ENCODE data around the gene LTBP1.

The LTBP1 gene

GRCh38 chr2:33275689-33276444, 329.1 kb downstream of the LTBP1 start:
- no peaks in the 10 kb centered on the region for H3K4me1 ChIP-seq (ENCODE audit: control insufficient read depth, insufficient read depth, low read length)

GRCh38 chr2:33277002-33277426, 330.3 kb downstream of the LTBP1 start:
- Histone ChIP-seq H3K36me3 (ENCODE audit: control insufficient read depth, insufficient read depth, low read length) (peaks cover 3% of the 10 kb centered on the region), H3K27ac (ENCODE audit: low read depth, low read length) (no peak overlapping the region)

More at GRCh38 chr2:33275689-33276444, 329.1 kb downstream of the LTBP1 start:
- H3K9ac ChIP-seq (ENCODE audit: low read length) = no peak overlapping the region
- peaks cover 3% of the 10 kb centered on the region for H3K36me3 ChIP-seq (ENCODE audit: control insufficient read depth, insufficient read depth, low read length)
- no peak overlapping the region for H3K27ac ChIP-seq (ENCODE audit: low read depth, low read length)
- H3K4me3 ChIP-seq (ENCODE audit: low read length) = no peak overlapping the region
- H3K27me3 ChIP-seq (ENCODE audit: control insufficient read depth, insufficient read depth, low read length) = no peaks in the 10 kb centered on the region

GRCh38 chr2:33278245-33278943, 331.6 kb downstream of the LTBP1 start:
- Histone ChIP-seq H3K4me3 (ENCODE audit: low read length) (no peak overlapping the region), H3K4me1 (ENCODE audit: control insufficient read depth, insufficient read depth, low read length) (no peaks in the 10 kb centered on the region), H3K9ac (ENCODE audit: low read length) (no peak overlapping the region), H3K36me3 (ENCODE audit: control insufficient read depth, insufficient read depth, low read length) (peaks cover 3% of the 10 kb centered on the region), H3K27me3 (ENCODE audit: control insufficient read depth, insufficient read depth, low read length) (no peaks in the 10 kb centered on the region), H3K27ac (ENCODE audit: low read depth, low read length) (peak overlapping the region; percentile 21)

More at GRCh38 chr2:33277002-33277426, 330.3 kb downstream of the LTBP1 start:
- Histone ChIP-seq H3K27me3 (ENCODE audit: control insufficient read depth, insufficient read depth, low read length) (no peaks in the 10 kb centered on the region), H3K4me3 (ENCODE audit: low read length) (no peak overlapping the region), H3K9ac (ENCODE audit: low read length) (no peak overlapping the region), H3K4me1 (ENCODE audit: control insufficient read depth, insufficient read depth, low read length) (no peaks in the 10 kb centered on the region)

GRCh38 chr2:33284287-33284686, 337.5 kb downstream of the LTBP1 start:
- H3K9ac ChIP-seq (ENCODE audit: low read length) = no peak overlapping the region
- H3K27ac ChIP-seq (ENCODE audit: low read depth, low read length) = no peak overlapping the region
- H3K4me1 ChIP-seq (ENCODE audit: control insufficient read depth, insufficient read depth, low read length) = no peaks in the 10 kb centered on the region
- no peak overlapping the region for H3K4me3 ChIP-seq (ENCODE audit: low read length)
- no peaks in the 10 kb centered on the region for H3K27me3 ChIP-seq (ENCODE audit: control insufficient read depth, insufficient read depth, low read length)
- H3K36me3 ChIP-seq (ENCODE audit: control insufficient read depth, insufficient read depth, low read length) = no peaks in the 10 kb centered on the region

- no peak overlapping the region for H3K4me3 ChIP-seq (ENCODE audit: low read length)
- no peaks in the 10 kb centered on the region for H3K36me3 ChIP-seq (ENCODE audit: control insufficient read depth, insufficient read depth, low read length)
- peaks cover 11% of the 10 kb centered on the region for H3K4me1 ChIP-seq (ENCODE audit: control insufficient read depth, insufficient read depth, low read length)
- no peak overlapping the region for H3K9ac ChIP-seq (ENCODE audit: low read length)
- H3K27me3 ChIP-seq (ENCODE audit: control insufficient read depth, insufficient read depth, low read length) = no peaks in the 10 kb centered on the region
- H3K27ac ChIP-seq (ENCODE audit: low read depth, low read length) = no peak overlapping the region
Observed at GRCh38 chr2:33287507-33288005, 340.8 kb downstream of the LTBP1 start.

- no peak overlapping the region for H3K4me3 ChIP-seq (ENCODE audit: low read length)
- H3K36me3 ChIP-seq (ENCODE audit: control insufficient read depth, insufficient read depth, low read length) = no peaks in the 10 kb centered on the region
- H3K9ac ChIP-seq (ENCODE audit: low read length) = no peak overlapping the region
- no peaks in the 10 kb centered on the region for H3K27me3 ChIP-seq (ENCODE audit: control insufficient read depth, insufficient read depth, low read length)
- H3K27ac ChIP-seq (ENCODE audit: low read depth, low read length) = no peak overlapping the region
- H3K4me1 ChIP-seq (ENCODE audit: control insufficient read depth, insufficient read depth, low read length) = peaks cover 11% of the 10 kb centered on the region
Observed at GRCh38 chr2:33288011-33288410, 341.3 kb downstream of the LTBP1 start.

- Histone ChIP-seq H3K27ac (ENCODE audit: low read depth, low read length) (peak overlapping the region; percentile 83), H3K9ac (ENCODE audit: low read length) (no peak overlapping the region), H3K4me1 (ENCODE audit: control insufficient read depth, insufficient read depth, low read length) (peaks cover 11% of the 10 kb centered on the region), H3K36me3 (ENCODE audit: control insufficient read depth, insufficient read depth, low read length) (no peaks in the 10 kb centered on the region), H3K27me3 (ENCODE audit: control insufficient read depth, insufficient read depth, low read length) (no peaks in the 10 kb centered on the region), H3K4me3 (ENCODE audit: low read length) (no peak overlapping the region)
Observed at GRCh38 chr2:33289961-33290360, 343.2 kb downstream of the LTBP1 start.

GRCh38 chr2:33291278-33292013, 344.7 kb downstream of the LTBP1 start:
- H3K4me3 ChIP-seq (ENCODE audit: low read length) = peak overlapping the region; percentile 67
- H3K27ac ChIP-seq (ENCODE audit: low read depth, low read length) = peak overlapping the region; percentile 83
- H3K36me3 ChIP-seq (ENCODE audit: control insufficient read depth, insufficient read depth, low read length) = no peaks in the 10 kb centered on the region
- H3K9ac ChIP-seq (ENCODE audit: low read length) = no peak overlapping the region
- no peaks in the 10 kb centered on the region for H3K27me3 ChIP-seq (ENCODE audit: control insufficient read depth, insufficient read depth, low read length)
- H3K4me1 ChIP-seq (ENCODE audit: control insufficient read depth, insufficient read depth, low read length) = peaks cover 11% of the 10 kb centered on the region

GRCh38 chr2:33292063-33292462, 345.3 kb downstream of the LTBP1 start:
- peak overlapping the region; percentile 83 for H3K27ac ChIP-seq (ENCODE audit: low read depth, low read length)
- no peaks in the 10 kb centered on the region for H3K36me3 ChIP-seq (ENCODE audit: control insufficient read depth, insufficient read depth, low read length)
- H3K9ac ChIP-seq (ENCODE audit: low read length) = no peak overlapping the region
- peaks cover 15% of the 10 kb centered on the region for H3K4me1 ChIP-seq (ENCODE audit: control insufficient read depth, insufficient read depth, low read length)
- H3K4me3 ChIP-seq (ENCODE audit: low read length) = peak overlapping the region; percentile 67
- H3K27me3 ChIP-seq (ENCODE audit: control insufficient read depth, insufficient read depth, low read length) = no peaks in the 10 kb centered on the region

GRCh38 chr2:33292981-33293595, 346.3 kb downstream of the LTBP1 start:
- Histone ChIP-seq H3K36me3 (ENCODE audit: control insufficient read depth, insufficient read depth, low read length) (no peaks in the 10 kb centered on the region), H3K27ac (ENCODE audit: low read depth, low read length) (no peak overlapping the region), H3K9ac (ENCODE audit: low read length) (no peak overlapping the region), H3K27me3 (ENCODE audit: control insufficient read depth, insufficient read depth, low read length) (no peaks in the 10 kb centered on the region), H3K4me3 (ENCODE audit: low read length) (no peak overlapping the region), H3K4me1 (ENCODE audit: control insufficient read depth, insufficient read depth, low read length) (peaks cover 15% of the 10 kb centered on the region)

- Histone ChIP-seq H3K27ac (ENCODE audit: low read depth, low read length) (peak overlapping the region; percentile 22), H3K36me3 (ENCODE audit: control insufficient read depth, insufficient read depth, low read length) (no peaks in the 10 kb centered on the region), H3K4me3 (ENCODE audit: low read length) (no peak overlapping the region), H3K9ac (ENCODE audit: low read length) (no peak overlapping the region), H3K4me1 (ENCODE audit: control insufficient read depth, insufficient read depth, low read length) (peaks cover 5% of the 10 kb centered on the region), H3K27me3 (ENCODE audit: control insufficient read depth, insufficient read depth, low read length) (no peaks in the 10 kb centered on the region)
Observed at GRCh38 chr2:33298233-33298632, 351.5 kb downstream of the LTBP1 start.

GRCh38 chr2:33301355-33301754, 354.6 kb downstream of the LTBP1 start:
- Histone ChIP-seq H3K36me3 (ENCODE audit: control insufficient read depth, insufficient read depth, low read length) (no peaks in the 10 kb centered on the region), H3K9ac (ENCODE audit: low read length) (no peak overlapping the region), H3K27me3 (ENCODE audit: control insufficient read depth, insufficient read depth, low read length) (no peaks in the 10 kb centered on the region), H3K4me1 (ENCODE audit: control insufficient read depth, insufficient read depth, low read length) (peaks cover 8% of the 10 kb centered on the region), H3K4me3 (ENCODE audit: low read length) (no peak overlapping the region), H3K27ac (ENCODE audit: low read depth, low read length) (no peak overlapping the region)
